Measurements from ENCODE around the gene KRTAP4-6.
"Not testable (repeated sequence)": the region's sequence is repeated elsewhere in the genome, so short reads cannot be mapped to it uniquely, and the experiment has no call there.

The KRTAP4-6 gene
- 0 to 0.07 (median 0) reads per million in 18 experiments for total RNA-seq

DNA sequence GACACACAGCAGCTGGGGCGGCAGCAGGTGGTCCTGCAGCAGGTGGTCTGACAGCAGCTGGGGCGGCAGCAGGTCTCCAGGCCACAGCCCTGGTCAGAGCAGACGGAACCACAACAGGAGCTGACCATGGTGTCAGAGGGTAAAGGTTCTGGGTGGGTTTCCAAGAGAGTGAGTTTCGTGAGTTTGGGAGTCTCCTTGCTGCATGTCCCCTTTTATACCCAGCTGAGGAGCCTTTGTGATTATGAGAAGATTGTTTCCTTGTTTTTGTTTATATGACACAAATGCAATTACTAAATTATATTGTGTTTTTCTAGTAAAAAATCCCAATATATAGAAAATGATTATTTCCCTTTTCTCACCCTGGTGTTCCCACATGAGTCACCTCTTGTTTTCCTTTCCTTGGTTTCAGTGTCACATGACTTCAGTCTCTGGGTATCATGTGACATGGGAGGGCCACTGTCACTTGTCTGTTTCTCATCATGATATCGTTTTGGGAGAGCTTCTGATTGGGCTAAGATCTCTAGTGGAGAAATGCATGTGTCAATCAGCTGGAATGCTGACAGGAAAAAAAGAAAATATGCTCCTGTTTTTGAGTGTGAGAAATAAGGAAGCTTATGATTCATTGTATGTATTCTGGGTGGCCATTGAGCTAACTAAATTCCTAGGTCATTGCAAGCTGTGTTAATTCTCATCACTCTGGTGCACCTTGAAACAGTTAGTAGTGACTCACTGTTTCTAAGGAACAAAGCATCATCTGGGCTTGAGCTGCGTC, at the start of gene KRTAP4-6:
TSS of gene KRTAP4-6 (minus strand) at position 185 of the 772 bp plus-strand sequence. CDS start at position 128, 57 bp downstream.
- DNase-seq: peak in 1 of 2 donors; percentile 6

DNA sequence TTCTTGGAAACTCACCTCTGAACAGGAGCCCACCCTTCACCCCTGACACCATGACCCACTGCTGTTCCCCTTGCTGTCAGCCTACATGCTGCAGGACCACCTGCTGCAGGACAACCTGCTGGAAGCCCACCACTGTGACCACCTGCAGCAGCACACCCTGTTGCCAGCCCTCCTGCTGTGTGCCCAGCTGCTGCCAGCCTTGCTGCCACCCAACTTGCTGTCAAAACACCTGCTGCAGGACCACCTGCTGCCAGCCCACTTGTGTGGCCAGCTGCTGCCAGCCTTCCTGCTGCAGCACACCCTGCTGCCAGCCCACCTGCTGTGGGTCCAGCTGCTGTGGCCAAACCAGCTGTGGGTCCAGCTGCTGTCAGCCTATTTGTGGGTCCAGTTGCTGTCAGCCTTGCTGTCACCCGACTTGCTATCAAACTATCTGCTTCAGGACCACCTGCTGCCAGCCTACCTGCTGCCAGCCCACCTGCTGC, 49.5 kb upstream of the KRTAP4-6 start, which contains the start of gene KRTAP9-1:
TSS of gene KRTAP9-1 (plus strand) at position 51 of the 482 bp plus-strand sequence. CDS start at position 51, 0 bp downstream.
- not testable (repeated sequence) for DNase-seq

DNA sequence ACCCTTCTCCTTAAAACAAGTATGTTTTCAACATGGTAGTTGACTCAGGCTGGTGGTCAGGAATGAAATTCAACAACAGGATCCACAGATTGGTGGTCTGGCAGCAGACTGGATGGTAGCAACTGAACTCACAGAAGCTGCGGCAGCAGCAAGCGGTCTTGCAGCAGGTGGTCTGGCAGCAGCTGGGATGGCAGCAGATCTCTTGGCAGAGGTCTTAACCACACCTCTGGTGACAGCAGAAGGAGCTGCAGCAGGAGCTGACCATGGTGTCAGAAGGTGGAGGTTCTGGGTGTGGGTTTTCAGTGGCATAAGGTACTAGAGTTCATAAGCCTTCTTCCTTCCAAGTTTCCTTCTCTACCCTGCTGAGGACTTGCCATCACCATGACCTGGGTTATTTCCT, 46.5 kb upstream of the KRTAP4-6 start:
- DNase-seq: no peak

- DNase-seq: no peak
Observed at GRCh38 chr17:41185001-41185400, 44.7 kb upstream of the KRTAP4-6 start.

GRCh38 chr17:41184480-41184961, 44.2 kb upstream of the KRTAP4-6 start, which contains the start of gene KRTAP4-1:
KRTAP4-1 (minus strand) TSS chr17:41184911; CDS start chr17:41184854, 57 bp downstream.
- DNase-seq: no peak

DNA sequence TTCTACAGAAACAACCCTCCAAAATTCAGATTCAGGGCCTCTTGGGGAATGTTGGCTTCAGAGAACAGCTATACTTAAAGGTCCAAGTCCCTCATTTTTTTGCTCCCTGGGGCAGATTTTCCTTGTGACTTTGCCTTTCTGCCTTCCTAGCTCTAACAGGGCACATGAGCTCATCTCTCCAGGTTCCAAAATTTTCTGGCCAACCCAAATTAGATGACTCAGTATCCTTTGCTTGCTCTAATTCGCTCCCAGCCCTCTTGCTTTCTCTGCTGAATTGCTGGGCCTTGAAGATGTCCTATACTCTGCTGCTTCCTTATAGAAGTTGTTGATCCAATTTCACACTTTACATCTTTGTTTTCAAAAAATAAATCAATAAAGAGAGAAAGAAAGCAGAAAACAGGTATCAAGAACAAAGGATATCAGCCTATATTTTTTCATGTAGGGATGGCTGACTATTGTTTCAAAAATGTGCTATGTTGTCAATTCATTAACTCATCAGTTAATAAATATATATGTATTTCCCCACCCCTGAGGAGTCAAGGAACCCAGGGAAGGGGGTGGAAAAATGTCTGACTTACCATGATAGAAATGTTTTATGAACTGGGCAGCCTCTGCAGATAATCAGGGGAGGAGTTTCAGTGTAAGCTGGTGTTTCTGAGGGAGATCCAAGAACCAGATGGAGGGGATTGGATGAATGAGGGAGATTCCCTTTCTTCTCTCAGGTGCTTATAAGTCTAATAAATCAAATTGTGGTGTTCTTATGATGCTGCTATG, 38.7 kb upstream of the KRTAP4-6 start:
- DNase-seq: no peak

GRCh38 chr17:41178341-41178740, 38.0 kb upstream of the KRTAP4-6 start:
- DNase-seq: peak; percentile 59 to 69

- DNase-seq: no peak
Observed at GRCh38 chr17:41177727-41178271, 37.5 kb upstream of the KRTAP4-6 start, which contains the start of gene KRTAP4-2. KRTAP4-2 (minus strand) TSS chr17:41178221; CDS start chr17:41178164, 57 bp downstream.

GRCh38 chr17:41176744-41177387, 36.5 kb upstream of the KRTAP4-6 start:
- peak; percentile 12 to 23 for DNase-seq

- DNase-seq: no peak
Observed at GRCh38 chr17:41171886-41172285, 31.5 kb upstream of the KRTAP4-6 start.

GRCh38 chr17:41168121-41168520, 27.8 kb upstream of the KRTAP4-6 start, which contains the start of gene KRTAP4-3:
KRTAP4-3 (minus strand) TSS chr17:41168221; CDS start chr17:41168172, 49 bp downstream.
- no peak for DNase-seq

GRCh38 chr17:41167561-41167960, 27.2 kb upstream of the KRTAP4-6 start:
- DNase-seq: no peak

- no peak for DNase-seq
Observed at GRCh38 chr17:41163828-41164227, 23.5 kb upstream of the KRTAP4-6 start.

- DNase-seq: no peak
Observed at GRCh38 chr17:41160648-41161047, 20.3 kb upstream of the KRTAP4-6 start, which contains the start of gene KRTAP4-4. KRTAP4-4 (minus strand) TSS chr17:41160748; CDS start chr17:41160691, 57 bp downstream.

DNA sequence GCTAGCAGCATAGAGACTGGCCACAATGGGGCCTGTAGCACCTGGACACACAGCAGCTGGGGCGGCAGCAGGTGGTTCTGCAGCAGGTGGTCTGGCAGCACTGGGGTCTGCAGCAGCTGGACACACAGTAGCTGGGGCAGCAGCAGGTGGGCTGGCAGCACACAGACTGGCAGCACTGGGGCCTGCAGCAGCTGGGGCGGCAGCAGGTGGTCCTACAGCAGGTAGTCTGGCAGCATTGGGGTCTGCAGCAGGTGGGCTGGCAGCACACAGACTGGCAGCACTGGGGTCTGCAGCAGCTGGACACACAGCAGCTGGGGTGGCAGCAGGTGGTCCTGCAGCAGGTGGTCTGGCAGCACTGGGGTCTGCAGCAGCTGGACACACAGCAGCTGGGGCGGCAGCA, 19.8 kb upstream of the KRTAP4-6 start:
- not testable (repeated sequence) for DNase-seq

GRCh38 chr17:41153856-41154255, 13.5 kb upstream of the KRTAP4-6 start:
- peak in 1 of 2 donors; percentile 11 for DNase-seq

DNA sequence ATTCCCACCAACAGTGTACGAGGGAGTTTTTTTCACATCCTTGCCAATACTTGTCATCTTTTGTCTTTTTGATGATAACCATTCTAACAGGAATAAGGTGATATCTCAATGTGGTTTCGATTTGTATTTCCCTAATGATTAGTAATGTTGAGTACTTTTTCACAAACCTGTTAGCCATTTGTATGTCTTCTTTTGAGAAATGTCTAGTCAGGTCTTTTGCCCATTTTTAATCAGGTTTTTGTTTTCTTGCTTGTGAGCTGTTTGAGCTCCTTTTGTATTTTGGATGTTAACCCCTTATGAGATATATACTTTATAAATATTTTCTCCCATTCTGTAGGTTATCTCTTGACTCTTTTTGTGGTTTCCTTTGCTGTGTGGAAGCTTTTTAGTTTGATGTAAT, 11.2 kb upstream of the KRTAP4-6 start:
- DNase-seq: no peak

GRCh38 chr17:41150026-41150425, 9.7 kb upstream of the KRTAP4-6 start:
- no peak for DNase-seq

DNA sequence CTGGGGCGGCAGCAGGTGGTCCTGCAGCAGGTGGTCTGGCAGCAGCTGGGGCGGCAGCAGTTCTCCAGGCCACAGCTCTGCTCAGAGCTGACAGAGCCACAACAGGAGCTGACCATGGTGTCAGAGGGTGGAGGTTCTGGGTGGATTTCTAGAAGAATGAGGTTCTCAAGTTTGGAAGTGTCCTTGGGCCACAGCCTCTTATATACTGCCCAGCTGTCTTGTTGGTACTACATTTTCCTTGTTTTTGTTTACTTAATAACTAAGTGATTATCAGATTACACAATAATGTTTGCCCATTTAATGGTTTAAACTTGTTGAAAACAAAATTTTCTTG, 9.3 kb upstream of the KRTAP4-6 start, which contains the start of gene KRTAP4-5:
TSS of gene KRTAP4-5 (minus strand) at position 174 of the 334 bp plus-strand sequence. CDS start at position 116, 58 bp downstream.
- DNase-seq: no peak

GRCh38 chr17:41148971-41149651, 8.8 kb upstream of the KRTAP4-6 start:
- not testable (repeated sequence) for DNase-seq

All from inflammatory macrophage (primary cell).